Muscle of arm (tissue), 12 donors: Measurements from ENCODE around the gene RCOR3. TPM values are rescaled to one million over a fixed set of nuclear protein-coding genes. Genes with fewer than 3 reads are reported as not detected.
"Not testable (repeated sequence)": the region's sequence is repeated elsewhere in the genome, so short reads cannot be mapped to it uniquely, and the experiment has no call there.

Experiments
- DNase-seq: peaks from one replicate; pipeline ENCODE4 v3.0.0-alpha.2; 2013
- polyA plus RNA-seq, 12 donors: library from polyadenylated mRNA; unstranded; fragments of 120-200 nt; gene quantifications; one replicate each; pipeline ENCODE4 v1.2.1, GENCODE V29; 2013; ENCODE audit not compliant: insufficient read length in 12 of 12

Gene RCOR3
- polyA plus RNA-seq, 12 donors, result 37.6 to 76.9 (median 59.6) TPM; not detected in 1

DNA sequence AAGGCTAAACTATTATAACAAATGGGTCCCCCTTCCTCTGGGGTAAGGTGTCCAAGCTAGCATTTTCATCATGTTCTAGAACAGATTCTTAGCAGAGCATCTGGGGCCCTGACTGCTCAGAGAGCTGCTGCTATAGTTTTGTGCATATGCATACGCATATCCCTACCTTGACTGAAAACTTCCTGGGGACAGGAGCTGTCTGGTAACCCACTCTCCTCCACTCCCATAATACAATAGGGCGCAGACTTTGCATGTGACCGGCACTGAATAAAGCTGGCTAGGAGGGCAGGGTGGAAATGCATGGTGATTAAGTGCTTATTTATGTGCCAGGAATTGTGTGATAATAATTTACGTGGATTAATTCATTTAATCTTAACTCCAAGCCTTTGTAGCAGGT lies 79.1 kb downstream of the RCOR3 start:
- DNase-seq, result no peak

DNA sequence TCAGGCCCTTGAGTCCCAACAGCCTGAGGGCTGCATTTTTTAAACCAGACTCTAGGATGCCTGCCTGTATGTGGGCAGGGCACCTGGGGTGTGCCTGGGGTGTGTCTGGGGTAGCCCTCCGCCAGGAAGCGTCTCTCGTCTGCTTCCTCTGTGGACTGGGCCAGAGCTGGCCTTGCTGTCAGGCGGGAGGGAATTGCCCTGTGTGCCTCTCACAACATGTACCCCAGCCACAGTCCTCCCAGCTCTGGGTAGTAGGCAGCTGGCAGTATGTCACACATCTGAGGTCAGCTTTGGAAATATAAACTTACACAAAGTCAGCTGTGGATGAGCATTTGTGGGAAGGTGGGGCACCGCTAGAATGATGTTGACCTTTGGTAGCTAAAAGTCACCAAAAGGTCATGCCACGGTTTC lies 80.5 kb downstream of the RCOR3 start:
- no peak for DNase-seq

DNA sequence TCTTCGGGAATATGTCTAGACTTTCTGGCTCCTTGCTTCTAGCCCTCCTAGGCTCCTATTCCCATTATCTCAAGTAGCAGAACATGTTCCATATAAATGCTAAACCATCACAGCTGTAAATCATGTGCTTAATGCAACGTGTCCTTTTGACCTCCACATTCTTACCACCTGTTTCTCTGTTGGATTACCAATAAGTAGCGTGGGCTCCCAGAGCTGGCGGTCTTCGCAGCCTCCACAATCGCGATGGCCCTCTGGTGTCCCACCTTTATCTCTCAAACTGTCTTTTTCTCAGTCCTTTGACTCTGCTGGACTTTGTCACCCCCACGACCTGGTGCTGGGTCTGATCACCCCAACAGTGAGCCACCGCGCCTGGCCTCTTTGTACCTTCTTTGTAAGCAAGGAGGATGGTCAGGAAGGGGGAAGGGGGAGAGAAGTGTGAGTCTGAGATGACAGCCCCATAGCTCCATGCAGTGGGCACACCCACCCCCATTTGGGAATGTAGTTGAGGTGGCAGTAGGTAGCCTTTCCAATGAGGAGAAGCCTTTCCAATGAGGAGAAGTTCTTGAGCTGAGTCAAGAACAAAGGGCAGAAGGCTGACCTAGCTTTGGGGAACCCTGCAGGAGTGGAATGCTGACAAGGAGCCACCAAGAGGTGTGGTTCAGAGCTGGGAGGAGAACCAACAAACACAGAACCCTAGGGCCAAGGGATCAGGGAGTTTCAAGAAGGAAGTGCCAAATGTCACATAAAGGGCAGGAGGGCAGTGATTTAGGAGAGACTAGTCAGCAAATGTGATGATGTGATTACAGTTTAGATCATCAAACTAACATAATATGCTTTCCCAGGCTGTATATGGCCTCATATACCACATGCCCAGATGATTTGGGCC lies 81.7 kb downstream of the RCOR3 start:
- DNase-seq, result no peak

DNA sequence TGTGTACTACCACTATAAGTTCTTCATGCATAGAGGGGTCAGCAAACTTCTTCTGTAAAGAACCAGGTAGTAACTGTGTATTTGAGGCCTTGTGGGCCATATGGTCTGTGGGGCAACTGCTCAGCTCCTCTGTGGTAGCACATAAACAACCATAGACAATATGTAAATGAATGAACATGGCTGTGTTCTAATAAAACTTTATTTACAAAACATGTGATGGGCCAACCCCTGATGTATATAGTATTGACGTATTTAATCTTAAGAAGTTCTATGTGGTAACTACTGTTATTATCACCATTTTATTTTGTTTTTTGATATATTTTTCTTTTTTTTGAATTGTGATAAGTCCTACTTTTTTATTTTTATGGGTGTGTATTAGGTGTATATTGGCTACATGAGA lies 82.8 kb downstream of the RCOR3 start:
- no peak for DNase-seq

DNA sequence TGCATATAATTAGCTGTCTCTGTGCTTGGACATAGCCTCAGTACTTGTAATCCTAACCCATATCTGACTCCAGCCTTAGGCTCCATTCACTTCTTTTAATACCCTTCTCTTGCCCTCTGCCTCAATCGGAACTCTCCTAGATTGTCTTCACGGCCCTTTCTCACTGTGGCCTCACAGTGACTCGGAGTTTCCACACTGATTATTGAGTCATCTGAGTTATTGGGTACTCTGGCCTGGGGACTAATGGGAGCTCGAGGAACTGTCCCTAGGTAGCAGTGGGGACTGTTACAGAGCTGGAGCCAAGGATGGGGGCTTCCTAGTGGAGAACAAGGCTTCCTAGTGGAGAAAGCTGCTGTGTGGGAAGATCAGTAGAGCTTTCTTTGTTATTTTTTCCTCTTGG lies 84.4 kb downstream of the RCOR3 start:
- no peak for DNase-seq

DNA sequence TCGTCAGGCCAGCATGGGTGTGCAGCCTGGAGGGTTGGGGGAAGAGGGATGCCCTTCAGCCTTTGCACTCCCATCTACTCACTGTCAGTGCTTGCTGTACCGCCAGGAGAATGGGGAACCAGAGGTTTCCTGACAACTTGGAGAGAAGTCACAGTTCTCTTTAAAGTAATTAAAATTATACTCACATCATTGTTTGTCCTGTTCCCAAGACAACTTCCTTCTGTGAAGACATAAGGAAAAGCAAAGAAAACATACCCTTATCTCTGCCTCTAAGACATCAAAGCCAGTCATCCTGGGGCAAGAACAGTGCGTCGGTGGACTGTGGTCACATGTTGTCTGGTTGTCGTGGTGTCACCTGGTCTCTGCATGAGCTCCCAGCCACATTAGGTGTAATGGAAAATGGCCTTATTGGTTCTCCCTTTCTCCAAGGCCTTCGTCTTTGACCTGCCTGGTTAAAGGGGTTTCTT lies 85.0 kb downstream of the RCOR3 start:
- no peak for DNase-seq

DNA sequence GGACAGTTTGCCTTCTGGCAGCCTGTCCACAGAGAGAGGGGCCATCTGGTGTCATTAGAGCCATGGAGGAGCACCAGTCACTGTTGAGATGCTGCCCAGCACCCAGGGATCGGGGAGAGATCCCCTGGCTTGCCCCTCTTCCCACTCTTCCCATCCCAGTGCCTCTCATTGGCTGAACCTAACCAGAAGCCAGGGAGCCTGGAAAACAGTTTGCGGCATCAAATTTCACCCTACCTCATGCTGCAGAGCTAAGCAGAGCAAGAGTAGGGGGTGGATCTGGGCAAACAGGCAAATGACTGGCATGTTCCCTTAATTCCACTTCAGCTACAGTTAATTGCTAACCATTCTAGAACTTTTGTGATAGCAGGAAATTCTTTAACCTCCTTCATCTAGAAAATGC lies 86.6 kb downstream of the RCOR3 start:
- no peak for DNase-seq

DNA sequence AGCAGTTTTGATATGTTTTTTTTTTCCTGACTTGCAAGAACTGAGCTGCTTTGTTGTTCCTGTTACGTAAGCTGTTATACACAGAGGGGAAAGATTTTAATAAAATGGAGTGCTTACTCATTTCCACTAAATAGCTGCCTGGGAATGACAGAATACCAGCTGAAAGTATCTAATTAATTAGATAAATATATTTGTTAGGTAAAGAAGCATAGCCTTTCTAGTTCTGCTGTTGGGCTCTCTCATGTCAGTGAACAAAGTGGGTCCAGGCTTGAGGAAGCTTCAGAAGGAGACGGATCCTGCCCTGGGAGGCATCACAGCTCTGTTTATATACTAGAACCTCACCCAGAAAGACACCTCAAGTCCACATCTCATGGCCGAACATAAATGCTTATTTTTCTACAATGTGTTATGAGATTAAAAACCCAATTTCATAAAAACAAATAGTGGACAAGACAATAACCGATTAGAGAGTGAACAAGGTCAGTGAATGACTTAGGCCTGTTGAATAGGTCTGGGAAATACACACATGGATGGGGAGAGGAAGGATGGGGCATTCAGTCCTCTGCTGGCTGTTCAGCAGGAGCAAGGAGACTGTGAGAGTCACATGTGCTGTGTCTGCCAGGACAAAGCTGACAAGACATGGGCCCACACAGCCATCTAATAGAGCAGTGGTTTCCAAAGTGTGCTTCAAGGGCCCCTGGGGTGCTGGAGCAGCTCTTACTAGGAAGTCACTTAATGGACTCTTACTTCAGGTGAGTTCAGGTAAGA lies 88.1 kb downstream of the RCOR3 start:
- no peak for DNase-seq

DNA sequence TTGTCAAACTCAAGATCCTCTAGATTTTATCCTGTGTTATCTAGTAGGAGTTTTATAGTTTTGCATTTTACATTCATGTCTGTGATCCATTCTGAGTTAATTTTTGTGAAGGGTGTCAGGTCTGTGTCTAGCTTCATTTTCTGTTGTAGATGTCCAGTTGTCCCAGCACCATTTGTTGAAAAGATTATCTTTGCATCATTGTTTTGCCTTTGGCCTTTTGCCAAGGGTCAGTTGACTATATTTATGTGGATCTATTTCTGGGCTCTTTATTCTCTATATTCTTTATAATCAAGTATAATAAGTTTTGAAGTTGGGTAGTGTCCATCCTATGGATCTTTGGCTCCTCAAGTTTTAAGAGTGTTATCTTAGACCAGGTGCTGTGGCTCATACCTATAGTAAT lies 89.4 kb downstream of the RCOR3 start:
- DNase-seq, result no peak

DNA sequence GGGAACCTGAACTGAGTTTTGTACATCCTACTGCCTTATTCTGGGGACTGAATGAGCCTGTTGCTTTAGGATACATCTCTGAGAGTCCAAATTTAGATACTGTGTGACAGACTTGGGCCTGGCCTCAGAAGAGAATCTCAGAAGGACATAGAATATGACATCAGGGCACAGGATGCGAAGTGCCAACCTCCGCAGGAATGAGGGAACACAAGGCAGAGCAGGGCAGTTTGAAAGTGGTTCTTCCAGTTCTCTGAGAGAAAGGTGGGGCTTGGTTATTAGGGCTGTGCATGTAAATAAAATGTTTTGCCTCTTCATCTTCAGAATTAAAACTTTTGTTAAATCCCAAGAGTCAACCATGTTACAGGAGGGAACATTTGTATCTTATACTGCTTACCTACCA lies 90.6 kb downstream of the RCOR3 start:
- DNase-seq, result no peak

DNA sequence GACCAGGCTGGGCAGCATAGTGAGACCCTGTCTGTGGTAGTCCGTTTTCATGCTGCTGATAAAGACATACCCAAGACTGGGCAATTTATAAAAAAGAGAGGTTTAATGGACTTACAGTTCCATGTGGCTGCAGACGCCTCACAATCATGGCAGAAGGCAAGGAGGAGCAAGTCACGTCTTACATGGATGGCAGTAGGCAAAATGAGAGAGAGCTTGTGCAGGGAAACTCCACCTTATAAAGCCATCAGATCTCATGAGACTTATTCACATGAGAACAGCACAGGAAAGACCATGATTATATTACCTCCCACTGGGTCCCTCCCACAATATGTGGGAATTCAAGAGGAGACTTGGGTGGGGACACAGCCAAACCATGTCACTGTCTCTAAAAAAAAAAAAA lies 92.9 kb downstream of the RCOR3 start:
- DNase-seq, result not testable (repeated sequence)

DNA sequence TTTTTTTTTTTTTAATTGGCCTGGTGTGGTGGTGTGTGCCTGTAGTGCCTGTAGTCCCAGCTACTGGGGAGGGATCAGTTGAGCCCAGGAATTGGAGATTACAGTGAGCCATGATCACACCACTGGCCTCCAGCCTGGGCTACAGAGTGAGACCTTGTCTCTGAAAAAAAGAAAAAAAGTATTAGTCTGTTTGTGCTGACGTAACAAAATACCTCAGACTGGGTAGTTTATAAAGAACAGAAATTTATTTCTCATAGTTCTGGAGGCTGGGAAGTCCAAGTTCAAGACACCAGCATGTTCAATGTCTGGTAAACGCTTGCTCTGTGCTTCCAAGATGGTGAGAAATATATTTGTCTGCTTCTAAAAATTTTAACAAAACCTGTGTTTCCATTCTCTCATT lies 93.3 kb downstream of the RCOR3 start:
- no peak for DNase-seq

DNA sequence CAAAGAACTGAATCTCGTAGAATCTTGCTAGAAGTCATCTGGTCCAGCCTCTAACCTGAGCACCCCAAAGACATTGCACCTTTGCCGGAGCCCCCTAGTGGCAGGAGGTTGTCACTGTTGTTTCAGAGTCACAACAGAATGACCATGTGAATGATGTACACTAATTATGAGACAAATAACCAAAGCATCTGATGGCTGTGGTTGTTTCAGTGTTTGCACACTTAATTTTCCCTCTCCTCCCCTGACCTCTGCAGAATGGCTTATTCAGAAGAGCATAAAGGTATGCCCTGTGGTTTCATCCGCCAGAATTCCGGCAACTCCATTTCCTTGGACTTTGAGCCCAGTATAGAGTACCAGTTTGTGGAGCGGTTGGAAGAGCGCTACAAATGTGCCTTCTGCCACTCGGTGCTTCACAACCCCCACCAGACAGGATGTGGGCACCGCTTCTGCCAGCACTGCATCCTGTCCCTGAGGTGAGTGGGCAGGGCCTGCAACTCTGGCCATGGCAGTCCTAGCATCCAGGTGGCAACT lies 93.9 kb downstream of the RCOR3 start:
- no peak for DNase-seq

DNA sequence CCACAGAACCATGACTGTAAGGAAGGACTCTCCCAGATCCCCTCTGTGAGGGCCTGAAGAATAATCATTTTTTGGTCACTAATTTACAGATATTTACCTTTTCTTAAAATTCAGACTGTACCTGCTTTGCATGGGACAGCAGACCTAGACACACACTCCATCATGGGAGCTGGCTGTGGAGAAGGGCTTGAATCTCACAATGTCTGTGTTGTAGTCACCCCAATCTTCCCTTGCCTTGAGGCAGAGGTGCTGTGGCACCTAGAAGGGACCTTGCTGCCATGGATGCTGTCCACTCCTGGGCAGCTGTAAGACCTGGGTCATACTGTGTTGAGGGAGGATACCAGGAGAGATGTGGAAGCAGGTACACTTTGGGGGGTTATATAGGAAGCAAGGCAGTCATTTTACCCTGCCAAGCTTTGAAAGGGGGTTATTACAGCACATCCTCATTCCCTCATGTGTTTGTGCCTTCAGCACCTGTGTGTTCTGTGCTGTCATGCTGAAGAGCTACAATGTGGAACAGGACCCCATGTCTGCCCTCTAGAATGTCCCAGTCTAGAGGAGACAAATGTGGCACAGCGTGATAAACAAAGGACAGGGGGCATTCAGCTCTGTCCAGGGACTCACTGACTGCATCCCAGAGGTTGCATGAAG lies 94.5 kb downstream of the RCOR3 start:
- DNase-seq, result no peak

DNA sequence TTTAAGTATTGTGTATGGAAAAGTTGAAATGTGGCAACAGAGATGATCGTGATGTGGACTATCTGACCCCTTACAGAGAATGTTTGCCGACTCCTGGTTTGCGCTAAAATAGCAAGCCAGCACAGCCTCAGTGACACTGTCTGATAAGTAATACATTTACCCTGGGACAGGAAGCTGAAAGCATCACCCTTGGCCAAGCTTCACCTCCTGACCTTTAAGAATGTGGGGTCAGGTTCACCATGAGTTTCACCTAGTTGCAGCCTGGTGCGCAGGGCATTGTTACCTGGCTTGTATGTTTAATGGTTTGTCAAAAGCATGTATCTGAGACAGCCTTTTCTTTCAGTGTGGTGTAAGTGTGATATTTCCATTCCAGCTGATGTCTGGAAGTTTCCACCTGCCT lies 96.7 kb downstream of the RCOR3 start:
- DNase-seq, result no peak

DNA sequence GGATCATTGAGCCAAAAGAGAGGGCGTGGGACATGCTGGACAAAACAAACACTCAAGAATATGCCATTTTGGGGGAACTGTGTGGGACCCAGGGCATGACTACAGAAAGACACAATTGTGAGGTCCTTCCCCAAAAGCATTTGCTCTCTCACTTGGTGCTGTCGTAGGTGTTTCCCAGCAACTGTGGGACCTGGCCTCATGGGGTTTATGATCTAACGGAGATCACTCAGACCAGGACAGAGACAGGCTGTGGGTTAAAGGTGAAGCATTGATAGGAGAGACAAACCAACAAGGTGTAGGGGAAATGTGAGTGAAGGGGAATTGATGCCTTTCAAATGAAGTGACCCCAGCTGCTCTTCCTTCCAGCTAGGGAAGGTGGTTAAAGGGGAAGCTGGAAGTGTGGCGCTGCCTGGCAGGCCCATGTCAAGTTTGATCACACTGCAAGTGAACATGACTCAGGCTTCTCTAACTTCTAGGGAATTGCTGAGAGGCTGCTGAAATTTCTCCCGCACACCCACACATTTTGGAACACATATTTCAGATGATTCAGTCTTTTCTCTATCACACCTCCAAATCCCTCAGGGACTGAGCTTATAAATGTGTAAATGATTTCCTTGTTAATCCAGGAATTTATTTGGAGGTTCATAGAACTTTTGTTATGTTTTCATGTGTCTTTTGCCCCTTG lies 97.7 kb downstream of the RCOR3 start:
- DNase-seq, result no peak

DNA sequence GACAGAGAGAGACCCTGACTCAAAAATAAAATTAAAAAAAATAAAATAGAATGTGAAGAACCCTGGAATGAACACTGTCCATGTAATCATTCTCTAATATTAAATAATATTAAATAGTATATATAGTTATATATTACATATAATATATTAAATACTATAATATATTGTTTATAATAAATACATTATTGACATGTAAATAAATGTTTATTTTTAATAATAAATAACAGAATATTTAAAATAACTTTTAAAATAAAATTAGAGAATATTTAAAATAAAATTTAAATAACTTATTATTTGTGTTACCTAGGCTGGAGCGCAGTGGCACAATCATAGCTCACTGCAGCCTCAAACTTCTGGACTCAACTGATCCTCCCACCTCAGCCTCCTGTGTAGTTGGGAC lies 99.5 kb downstream of the RCOR3 start:
- no peak for DNase-seq

DNA sequence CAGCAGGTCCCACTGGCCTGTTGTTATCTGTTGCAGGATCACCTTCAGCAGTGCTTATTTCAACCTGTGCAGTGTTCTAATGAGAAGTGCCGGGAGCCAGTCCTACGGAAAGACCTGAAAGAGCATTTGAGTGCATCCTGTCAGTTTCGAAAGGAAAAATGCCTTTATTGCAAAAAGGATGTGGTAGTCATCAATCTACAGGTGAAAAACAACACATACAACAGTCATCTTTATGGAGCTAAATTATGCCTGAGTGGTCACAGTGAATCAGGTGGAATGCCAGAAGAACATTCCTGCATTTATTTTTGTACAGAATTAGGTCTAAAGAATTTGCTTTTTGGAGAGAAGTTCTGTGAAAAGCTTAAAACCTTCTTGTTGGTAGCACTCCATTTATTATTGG lies 100.7 kb downstream of the RCOR3 start:
- no peak for DNase-seq

DNA sequence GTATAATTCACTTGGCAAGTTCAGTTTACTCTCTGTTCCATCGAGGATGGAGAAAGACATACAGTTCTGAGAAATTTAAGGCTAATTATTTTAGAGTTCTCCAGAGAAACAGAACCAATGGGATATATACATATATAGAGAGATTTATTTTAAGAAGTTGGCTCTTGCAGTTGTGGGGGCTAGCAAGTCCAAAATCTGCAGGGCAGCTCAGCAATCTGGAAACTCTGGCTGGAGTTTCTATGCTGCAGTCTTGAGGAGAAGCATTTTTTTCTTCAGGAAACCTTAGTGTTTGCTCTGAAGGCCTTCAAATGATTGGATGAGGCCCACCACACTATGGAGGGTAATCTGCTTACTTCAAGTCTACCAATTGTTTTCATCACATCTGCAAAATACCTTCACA lies 102.0 kb downstream of the RCOR3 start:
- no peak for DNase-seq
